ENCODE data around the gene JTB. TPM values are rescaled to one million over a fixed set of nuclear protein-coding genes. Genes with fewer than 3 reads are reported as not detected.

JTB gene
- total RNA-seq, 2 experiments from 2014 or later = 107 to 145 TPM

DNA sequence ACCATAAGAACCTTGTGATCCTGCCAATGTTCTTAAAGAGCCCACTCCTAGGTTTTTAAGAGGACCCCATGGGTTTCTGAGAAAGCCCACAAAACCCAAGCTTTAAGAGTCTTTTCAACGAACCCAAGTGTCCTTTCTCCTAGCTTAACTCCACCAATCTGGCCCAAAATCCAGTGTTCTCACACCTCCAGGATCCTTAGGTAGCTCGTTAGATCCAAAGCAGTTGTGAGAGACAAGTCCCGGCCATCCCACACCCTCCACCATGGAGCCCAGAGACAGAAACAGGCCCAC lies 32.7 kb downstream of the JTB start:
- no peak for ATAC-seq
- H3K4me3 Mint-ChIP-seq = peak overlapping the region; percentile 88
- peaks cover 24% of the 10 kb centered on the region for H3K4me1 Mint-ChIP-seq

DNA sequence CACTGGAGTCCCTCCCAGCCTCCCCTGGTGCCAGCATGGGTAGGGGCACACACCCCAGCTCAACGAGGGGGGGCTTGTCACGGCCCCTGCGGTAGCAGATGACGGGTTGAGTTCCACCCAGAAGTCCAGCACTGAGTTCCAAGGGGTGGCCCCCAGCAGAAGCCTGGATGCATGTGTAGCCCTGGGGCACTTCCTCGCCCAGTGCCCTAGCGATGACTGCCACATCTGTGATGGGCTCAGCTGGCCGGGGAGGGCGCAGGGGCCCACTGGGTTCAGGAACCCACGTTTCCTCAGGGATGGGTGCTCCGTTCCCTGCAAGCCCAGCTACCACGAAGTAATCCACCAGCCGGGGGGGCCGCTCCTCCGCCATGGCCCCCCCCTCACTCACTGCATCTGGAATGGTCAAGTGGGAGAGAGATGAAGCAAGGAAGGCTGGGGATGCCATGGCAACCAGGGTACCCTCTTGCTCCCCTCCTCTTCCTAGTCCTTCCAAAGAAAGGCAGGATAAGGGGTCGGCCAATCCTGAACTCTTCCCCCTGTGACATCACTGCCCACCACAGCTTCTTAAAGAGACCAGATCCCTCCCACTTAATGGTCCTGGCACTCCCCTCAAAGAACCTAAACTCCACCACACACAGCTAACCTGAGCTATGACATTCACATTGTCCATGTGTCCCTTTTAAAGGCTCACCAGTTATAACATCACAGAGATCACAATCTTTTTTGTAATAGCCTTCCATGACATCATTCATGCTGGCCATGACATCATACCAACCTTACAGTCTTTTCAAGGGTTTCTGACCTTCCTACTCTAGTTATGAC lies 33.3 kb downstream of the JTB start:
- intact Hi-C loops (cut with DNase I, micrococcal nuclease) = loop anchor here in 1 of 2 experiments (1.0 kb wide), 1 partner anchor 21 kb away; no protein-coding TSS in a partner anchor
- peak; percentile 49 for DNase-seq
- peak overlapping the region; percentile 96 for H3K27ac Mint-ChIP-seq
- peaks cover 46% of the 10 kb centered on the region for H3K36me3 Mint-ChIP-seq (ENCODE audit: low read depth)
- H3K9me3 Mint-ChIP-seq (ENCODE audit: low read depth) = no peaks in the 10 kb centered on the region
- ATAC-seq = no peak
- no peaks in the 10 kb centered on the region for H3K27me3 Mint-ChIP-seq
- POLR2A ChIA-PET = interaction anchor here (0.5 to 3.6 kb wide), 8 partner anchors 10 to 199 kb away, joined by 3 to 24 read pairs (median 5); partner anchors contain the start of genes GATAD2B, RAB13, RPS27 and SLC39A1
- H3K4me1 Mint-ChIP-seq = peaks cover 24% of the 10 kb centered on the region
- H3K4me3 Mint-ChIP-seq = peak overlapping the region; percentile 88
- CTCF ChIA-PET = interaction anchor here (0.6 to 4.1 kb wide), 16 partner anchors 14 to 1833 kb away, joined by 3 to 28 read pairs (median 4); partner anchors contain the start of genes CREB3L4, RAB13 and SLC39A1

More for the DNA sequence above, 32.7 kb downstream of the JTB start:
- Mint-ChIP-seq H3K27me3 (no peaks in the 10 kb centered on the region), H3K9me3 (ENCODE audit: low read depth) (no peaks in the 10 kb centered on the region), H3K36me3 (ENCODE audit: low read depth) (peaks cover 41% of the 10 kb centered on the region), H3K27ac (peak overlapping the region; percentile 96)
- DNase-seq = no peak
- ChIA-PET POLR2A (interaction anchor here (0.5 to 3.6 kb wide), 9 partner anchors 10 to 198 kb away, joined by 3 to 24 read pairs (median 6); partner anchors contain the start of genes CREB3L4, GATAD2B, RAB13 and RPS27), CTCF (interaction anchor here (0.6 to 4.1 kb wide), 12 partner anchors 18 to 1833 kb away, joined by 3 to 28 read pairs (median 5); partner anchors contain the start of genes CREB3L4, RAB13 and SLC39A1)
- intact Hi-C loops (cut with DNase I, micrococcal nuclease) = loop anchor here (1.0 to 5.0 kb wide), 4 partner anchors 13 to 276 kb away; partner anchors contain the start of genes RAB13 (in 1 of the 2) and UBAP2L (in 1 of the 2)

DNA sequence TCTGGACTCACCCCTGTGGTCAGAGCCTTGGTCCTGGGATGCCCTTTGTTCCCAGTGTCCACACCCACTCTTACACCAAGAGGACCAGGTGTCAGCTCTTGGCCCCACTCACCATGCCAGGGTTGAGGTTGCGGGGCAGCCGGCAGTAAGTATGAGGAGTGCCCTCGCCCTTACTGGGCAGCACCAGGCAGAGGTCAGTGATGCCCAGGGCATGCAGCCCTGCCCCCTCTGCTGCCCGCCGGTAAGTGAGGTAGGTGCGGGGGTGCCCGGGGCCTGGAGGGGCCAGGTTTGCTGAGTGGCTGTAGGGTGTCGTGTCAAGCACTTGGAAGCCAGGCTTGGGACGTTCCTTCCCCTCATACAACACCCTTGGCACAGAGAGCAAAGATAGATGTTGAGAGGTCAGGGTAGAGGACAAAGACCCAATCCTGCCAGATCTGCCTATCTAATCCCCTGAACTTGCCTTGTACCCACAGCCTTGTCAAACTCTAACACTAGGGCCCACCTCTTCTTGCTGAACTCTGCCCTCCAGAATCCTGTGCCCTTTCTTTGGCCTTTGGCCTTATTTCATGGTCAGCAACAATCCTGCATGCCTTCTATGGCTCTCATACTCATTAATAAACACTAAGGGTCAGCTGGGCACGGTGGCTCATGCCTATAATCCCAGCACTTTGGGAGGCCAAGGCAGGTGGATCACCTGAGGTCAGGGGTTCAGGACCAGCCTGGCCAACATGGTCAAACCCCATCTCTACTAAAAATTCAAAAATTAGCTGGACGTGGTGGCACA lies 34.5 kb downstream of the JTB start:
- ChIA-PET CTCF (interaction anchor here (0.5 to 4.1 kb wide), 7 partner anchors 12 to 334 kb away, joined by 3 to 24 read pairs (median 3); no protein-coding TSS in a partner anchor), POLR2A (interaction anchor here (3.6 kb wide), 1 partner anchor 20 kb away, joined by 24 read pairs; the partner anchor contains the start of gene GATAD2B)
- H3K9me3 Mint-ChIP-seq (ENCODE audit: low read depth) = no peaks in the 10 kb centered on the region
- no peaks in the 10 kb centered on the region for H3K27me3 Mint-ChIP-seq
- H3K4me3 Mint-ChIP-seq = no peak overlapping the region
- DNase-seq = no peak
- ATAC-seq = no peak
- intact Hi-C loops (cut with DNase I, micrococcal nuclease) = no loop called here
- peak overlapping the region; percentile 34 for H3K27ac Mint-ChIP-seq
- H3K36me3 Mint-ChIP-seq (ENCODE audit: low read depth) = peaks cover 48% of the 10 kb centered on the region
- peaks cover 24% of the 10 kb centered on the region for H3K4me1 Mint-ChIP-seq

DNA sequence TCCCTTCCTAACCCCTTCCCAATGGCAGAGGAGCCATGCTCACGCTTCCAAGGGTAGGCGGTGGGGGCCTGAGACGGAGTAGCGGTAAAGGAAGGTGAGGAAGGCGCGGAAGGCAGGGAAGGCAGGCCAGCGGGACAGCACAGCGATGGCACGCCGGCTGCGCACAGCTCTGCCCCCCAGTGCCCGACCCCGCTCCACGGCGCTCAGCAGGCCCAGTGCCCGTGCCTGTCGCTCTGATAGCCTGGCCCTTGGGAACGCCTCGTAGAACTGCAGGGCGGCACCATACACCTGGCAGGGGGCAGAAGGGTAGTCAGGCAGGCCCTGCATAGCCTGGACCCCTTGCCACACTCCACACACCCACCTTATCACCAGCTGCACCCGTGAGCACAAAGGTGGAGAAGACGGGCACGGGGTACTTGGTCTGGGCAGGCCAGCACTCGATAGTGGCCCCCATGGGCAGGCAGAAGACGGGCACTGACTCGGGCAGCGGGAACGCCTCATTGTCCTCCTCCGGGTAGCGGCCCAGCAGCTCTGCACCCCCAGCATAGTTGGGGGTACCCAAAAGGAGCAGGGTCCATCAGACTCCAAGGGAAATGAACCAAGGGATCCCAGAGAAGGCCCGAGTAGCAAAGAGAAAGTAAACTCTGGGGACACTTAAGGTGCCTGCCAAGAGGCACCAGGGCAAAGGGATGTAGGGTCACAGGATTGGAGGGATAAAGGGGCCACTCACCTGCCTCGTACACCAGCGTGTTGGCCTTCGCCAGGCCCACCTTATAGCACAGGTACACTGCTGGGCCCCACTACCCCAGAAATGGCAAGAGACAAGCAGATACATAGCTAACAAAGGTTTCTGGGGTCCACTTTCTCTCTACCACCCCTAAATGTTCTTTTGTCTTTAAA lies 35.4 kb downstream of the JTB start:
- Mint-ChIP-seq H3K36me3 (ENCODE audit: low read depth) (peaks cover 54% of the 10 kb centered on the region), H3K9me3 (ENCODE audit: low read depth) (no peaks in the 10 kb centered on the region), H3K27ac (no peak overlapping the region), H3K4me1 (peaks cover 24% of the 10 kb centered on the region), H3K27me3 (no peaks in the 10 kb centered on the region), H3K4me3 (no peak overlapping the region)
- no peak for DNase-seq
- ChIA-PET CTCF (interaction anchor here (0.7 kb wide), 1 partner anchor 335 kb away, joined by 3 read pairs; no protein-coding TSS in a partner anchor), POLR2A (no interaction called here)
- no peak for ATAC-seq
- intact Hi-C loops (cut with DNase I, micrococcal nuclease) = no loop called here

DNA sequence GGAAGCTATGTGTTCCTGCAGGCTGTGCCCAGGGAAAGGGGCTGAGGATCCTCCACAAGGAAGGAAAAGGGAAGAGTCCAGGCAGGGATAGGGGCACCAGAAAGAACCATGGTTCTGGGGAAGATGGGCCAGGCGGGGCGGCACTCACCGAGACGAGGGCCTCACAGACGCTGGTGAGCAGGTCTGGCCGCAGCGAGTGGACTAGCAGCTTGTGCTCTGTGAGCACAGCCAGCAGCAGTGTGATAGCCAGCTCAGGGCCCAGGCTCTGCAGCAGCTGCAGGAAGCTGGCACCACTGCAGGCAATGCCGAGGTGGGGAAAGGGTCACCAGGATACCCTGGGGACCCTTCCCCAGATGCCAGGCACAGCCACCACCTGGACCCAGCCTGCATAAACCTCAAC lies 36.7 kb downstream of the JTB start:
- ATAC-seq (no peak), DNase-seq (no peak)
- intact Hi-C loops (cut with DNase I, micrococcal nuclease) = no loop called here
- ChIA-PET POLR2A (interaction anchor here (0.6 to 1.3 kb wide), 2 partner anchors 17 to 149 kb away, joined by 3 to 5 read pairs; no protein-coding TSS in a partner anchor), CTCF (interaction anchor here (0.5 to 0.7 kb wide), 4 partner anchors 75 to 1582 kb away, joined by 3 read pairs; no protein-coding TSS in a partner anchor)
- Mint-ChIP-seq H3K27ac (no peak overlapping the region), H3K4me1 (peaks cover 20% of the 10 kb centered on the region), H3K27me3 (no peaks in the 10 kb centered on the region), H3K4me3 (no peak overlapping the region), H3K36me3 (ENCODE audit: low read depth) (peaks cover 64% of the 10 kb centered on the region), H3K9me3 (ENCODE audit: low read depth) (no peaks in the 10 kb centered on the region)

DNA sequence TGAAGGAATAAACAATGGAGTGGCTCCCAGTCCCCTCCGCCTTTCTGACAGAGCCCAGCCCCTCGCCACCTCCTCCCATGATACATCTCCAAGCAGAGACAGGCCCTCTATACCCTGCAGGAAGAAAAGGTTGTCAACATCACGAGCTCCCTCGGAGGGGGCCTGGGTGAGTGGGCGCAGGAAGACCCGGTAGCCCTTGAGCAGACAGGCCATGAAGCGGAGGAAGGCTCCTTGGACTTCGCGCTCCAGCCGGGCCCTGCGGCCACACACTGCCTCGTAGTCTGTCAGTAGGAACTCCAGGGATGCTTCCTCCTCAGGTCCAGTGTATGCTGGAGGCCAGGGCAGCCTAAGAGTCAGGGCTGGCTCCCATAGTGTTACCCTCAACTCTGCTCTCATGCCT lies 38.0 kb downstream of the JTB start:
- ChIA-PET POLR2A (no interaction called here), CTCF (interaction anchor here (0.6 to 1.2 kb wide), 4 partner anchors 14 to 117 kb away, joined by 3 to 4 read pairs (median 3); no protein-coding TSS in a partner anchor)
- no peak overlapping the region for H3K27ac Mint-ChIP-seq
- peaks cover 65% of the 10 kb centered on the region for H3K36me3 Mint-ChIP-seq (ENCODE audit: low read depth)
- no peak overlapping the region for H3K4me3 Mint-ChIP-seq
- H3K27me3 Mint-ChIP-seq = no peaks in the 10 kb centered on the region
- intact Hi-C loops (cut with DNase I, micrococcal nuclease) = no loop called here
- no peaks in the 10 kb centered on the region for H3K9me3 Mint-ChIP-seq (ENCODE audit: low read depth)
- peaks cover 14% of the 10 kb centered on the region for H3K4me1 Mint-ChIP-seq
- DNase-seq (no peak), ATAC-seq (no peak)

DNA sequence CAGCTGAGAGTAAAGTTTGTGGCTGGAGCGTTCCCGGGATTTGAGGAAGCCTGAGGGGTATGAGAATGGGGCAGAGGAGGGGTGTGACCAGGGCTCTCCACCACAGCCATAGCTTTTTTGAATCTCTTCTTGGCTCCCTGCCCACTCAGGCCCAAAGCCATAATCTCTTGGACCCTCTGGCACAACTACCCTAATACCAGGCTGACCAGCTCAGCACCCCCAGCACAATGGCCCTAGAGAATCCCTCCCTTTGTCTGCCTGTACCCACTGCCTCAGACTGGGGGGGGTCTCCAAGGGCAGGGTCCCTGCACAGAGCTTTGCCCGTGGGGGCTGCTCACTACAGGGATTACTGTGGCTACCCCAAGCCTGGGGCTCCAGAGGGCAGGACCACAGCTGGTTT lies 38.5 kb downstream of the JTB start:
- intact Hi-C loops (cut with DNase I, micrococcal nuclease) = no loop called here
- ATAC-seq (no peak), DNase-seq (no peak)
- Mint-ChIP-seq H3K4me3 (no peak overlapping the region), H3K36me3 (ENCODE audit: low read depth) (peaks cover 67% of the 10 kb centered on the region), H3K9me3 (ENCODE audit: low read depth) (no peaks in the 10 kb centered on the region), H3K27ac (no peak overlapping the region), H3K27me3 (no peaks in the 10 kb centered on the region), H3K4me1 (peaks cover 10% of the 10 kb centered on the region)
- CTCF ChIA-PET = no interaction called here
- POLR2A ChIA-PET = no interaction called here

DNA sequence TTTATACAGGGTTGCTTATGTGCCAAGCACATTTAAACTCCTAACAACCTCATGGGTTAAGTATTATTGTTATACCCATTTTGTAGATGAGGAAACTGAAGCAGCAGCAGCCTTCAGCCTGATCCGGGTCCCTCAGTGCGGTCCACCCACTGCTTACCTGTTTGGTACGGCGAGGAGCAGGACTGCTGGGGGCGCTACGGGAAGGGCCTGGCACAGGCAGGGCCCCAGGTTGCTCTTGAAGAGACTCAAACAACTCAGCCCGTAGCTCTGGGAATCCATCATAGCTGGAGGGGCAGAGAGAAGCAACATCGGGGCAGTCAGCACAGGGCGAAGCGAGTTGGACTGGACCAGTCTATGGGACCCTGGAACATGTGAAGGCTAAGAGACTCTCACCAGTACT lies 40.1 kb downstream of the JTB start:
- CTCF ChIA-PET = no interaction called here
- DNase-seq = no peak
- ATAC-seq = no peak
- intact Hi-C loops (cut with DNase I, micrococcal nuclease) = no loop called here
- POLR2A ChIA-PET = no interaction called here
- Mint-ChIP-seq H3K9me3 (ENCODE audit: low read depth) (no peaks in the 10 kb centered on the region), H3K4me1 (no peaks in the 10 kb centered on the region), H3K36me3 (ENCODE audit: low read depth) (peaks cover 59% of the 10 kb centered on the region), H3K4me3 (no peak overlapping the region), H3K27me3 (no peaks in the 10 kb centered on the region), H3K27ac (no peak overlapping the region)

DNA sequence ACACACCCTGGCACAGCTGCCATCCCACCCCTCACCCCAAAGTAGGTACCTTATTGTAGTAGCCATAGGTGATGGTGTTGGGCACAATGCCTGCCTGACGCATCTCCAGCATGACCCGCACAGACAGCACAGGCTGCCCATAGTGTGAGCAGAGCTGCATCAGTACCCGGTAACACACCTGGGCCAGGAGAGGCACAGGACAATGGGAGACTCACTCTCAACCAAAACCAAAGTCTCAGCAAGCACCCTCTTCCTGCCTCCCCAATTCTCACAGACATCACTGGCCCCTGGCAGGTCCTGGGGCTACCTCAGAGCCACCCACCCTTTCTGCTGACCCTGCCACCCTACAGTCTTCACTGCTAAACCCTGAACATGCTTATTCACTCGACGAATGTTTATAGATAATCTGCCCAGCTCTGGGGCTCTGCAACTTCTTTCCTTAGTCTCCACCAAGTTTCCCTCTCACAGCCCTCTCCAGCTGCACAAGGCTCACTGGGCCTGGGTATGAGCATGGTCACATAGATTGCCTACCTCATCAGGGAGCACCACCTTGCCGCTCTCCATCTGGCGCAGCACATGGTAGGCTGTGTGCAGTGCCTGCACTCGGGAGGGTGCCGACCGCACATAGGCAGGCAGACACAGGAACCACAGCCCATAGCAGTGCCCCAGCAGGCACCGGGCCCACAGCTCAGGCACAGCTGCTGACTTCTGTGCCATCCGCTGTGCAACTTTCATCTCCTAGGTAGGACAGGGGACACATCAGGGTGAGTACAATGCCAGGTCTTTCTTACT lies 41.3 kb downstream of the JTB start:
- ChIA-PET POLR2A (no interaction called here), CTCF (no interaction called here)
- DNase-seq (no peak), ATAC-seq (no peak)
- no peak overlapping the region for H3K4me3 Mint-ChIP-seq
- no peaks in the 10 kb centered on the region for H3K27me3 Mint-ChIP-seq
- intact Hi-C loops (cut with DNase I, micrococcal nuclease) = no loop called here
- H3K4me1 Mint-ChIP-seq = no peaks in the 10 kb centered on the region
- H3K27ac Mint-ChIP-seq = no peak overlapping the region
- H3K9me3 Mint-ChIP-seq (ENCODE audit: low read depth) = no peaks in the 10 kb centered on the region
- peaks cover 59% of the 10 kb centered on the region for H3K36me3 Mint-ChIP-seq (ENCODE audit: low read depth)

DNA sequence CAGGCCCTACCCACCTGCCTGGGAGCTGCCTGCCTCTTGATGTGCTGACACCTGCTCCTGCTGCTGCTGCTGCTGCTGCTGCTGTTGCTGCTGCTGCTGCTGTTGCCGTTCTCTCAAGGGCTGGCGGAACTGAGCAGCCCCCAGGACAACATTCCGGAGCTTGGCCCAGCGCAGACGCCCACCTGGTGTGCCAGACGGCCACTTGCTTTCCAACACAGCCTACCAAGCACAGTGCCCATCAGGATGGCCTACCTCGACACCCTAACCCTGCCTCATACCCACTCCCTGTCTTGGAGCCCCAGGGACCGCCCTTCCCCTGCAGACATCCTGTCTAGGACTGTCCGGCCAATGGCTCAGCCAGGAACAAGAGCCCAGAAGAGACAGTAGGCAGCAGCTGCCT lies 42.7 kb downstream of the JTB start:
- DNase-seq (no peak), ATAC-seq (no peak)
- no peaks in the 10 kb centered on the region for H3K4me1 Mint-ChIP-seq
- POLR2A ChIA-PET = no interaction called here
- H3K4me3 Mint-ChIP-seq = no peak overlapping the region
- H3K36me3 Mint-ChIP-seq (ENCODE audit: low read depth) = peaks cover 54% of the 10 kb centered on the region
- intact Hi-C loops (cut with DNase I, micrococcal nuclease) = no loop called here
- H3K27ac Mint-ChIP-seq = no peak overlapping the region
- H3K9me3 Mint-ChIP-seq (ENCODE audit: low read depth) = no peaks in the 10 kb centered on the region
- H3K27me3 Mint-ChIP-seq = no peaks in the 10 kb centered on the region
- CTCF ChIA-PET = interaction anchor here (0.9 kb wide), 1 partner anchor 14 kb away, joined by 3 read pairs; no protein-coding TSS in a partner anchor

Measured in activated CD4-positive, alpha-beta T cell treated with anti-CD3 and anti-CD28 coated beads for 36 hours (primary cell).